Globus pallidus (tissue), 1 donor: ENCODE measurements around the gene CWF19L1.
"Not testable (repeated sequence)": the region's sequence is repeated elsewhere in the genome, so short reads cannot be mapped to it uniquely, and the experiment has no call there.

ENCODE experiments used
- DNase-seq: peaks from one replicate; pipeline ENCODE4 v3.0.0-alpha.2; 2015; ENCODE audit warnings: low spot score

CWF19L1 gene

DNA sequence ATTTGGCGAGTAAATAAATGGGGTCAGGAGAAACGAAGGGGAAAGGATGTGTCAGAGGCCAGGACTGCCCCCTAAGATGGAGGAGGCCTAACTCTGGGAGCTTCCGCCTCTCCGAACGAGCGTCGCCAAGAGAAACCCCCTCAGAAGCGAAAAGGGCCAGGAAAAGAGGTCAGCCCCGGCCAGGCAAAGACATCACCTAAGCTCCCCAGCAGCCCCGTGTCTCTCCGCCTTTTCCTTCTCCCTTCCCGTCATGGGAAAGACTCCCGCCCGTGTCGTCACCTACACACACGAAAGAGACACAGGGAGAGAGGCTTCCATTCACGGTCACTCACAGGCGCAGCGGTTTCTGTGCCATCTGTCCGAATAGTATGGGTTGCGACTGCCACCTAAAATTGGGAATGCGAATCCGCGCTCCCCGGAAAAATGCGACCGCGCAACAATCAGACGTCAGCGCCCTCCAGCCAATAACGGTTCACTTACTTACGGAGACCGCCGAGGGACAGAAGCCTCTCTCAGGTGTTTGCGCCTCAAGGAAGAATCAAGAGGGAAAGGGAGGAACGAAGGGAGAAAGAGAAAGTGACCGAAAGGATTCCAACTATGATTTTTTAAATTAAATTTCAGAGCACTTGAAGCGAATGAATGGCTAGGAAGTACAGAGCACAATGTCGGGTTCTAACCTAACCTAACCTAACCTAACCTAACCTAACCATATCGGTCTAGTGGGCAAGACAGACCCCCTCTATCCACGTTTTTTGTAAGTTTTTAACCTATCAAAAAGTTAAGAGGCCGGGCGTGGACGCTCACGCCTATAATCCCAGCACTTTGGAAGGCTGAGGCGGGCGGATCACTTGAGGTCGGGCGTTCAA lies at the start of gene CWF19L1:
Gene CWF19L1 (minus strand): TSS at position 400 of the 866 bp plus-strand sequence. CDS start 45 bp downstream, at position 355.
- peak; percentile 77 for DNase-seq

DNA sequence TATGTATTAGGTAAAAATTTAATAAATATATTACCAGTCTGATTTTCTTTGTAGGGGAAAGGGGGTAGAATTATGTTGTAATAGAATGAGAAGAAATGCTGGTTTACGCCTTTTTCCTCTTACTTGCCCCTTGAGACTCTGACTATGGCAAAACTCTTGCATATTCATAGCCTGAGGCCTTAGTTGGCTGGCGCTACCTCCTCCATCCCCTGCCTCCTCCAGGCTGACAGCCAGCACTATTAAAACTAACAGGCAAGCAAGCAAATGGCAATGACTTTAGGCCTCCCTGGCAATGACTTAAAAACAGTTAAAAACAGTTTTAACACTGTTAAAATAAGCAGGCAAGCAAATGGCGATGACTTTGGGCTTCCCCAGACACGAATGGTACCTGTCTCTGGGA lies 48.2 kb upstream of the CWF19L1 start:
- DNase-seq, result no peak

DNA sequence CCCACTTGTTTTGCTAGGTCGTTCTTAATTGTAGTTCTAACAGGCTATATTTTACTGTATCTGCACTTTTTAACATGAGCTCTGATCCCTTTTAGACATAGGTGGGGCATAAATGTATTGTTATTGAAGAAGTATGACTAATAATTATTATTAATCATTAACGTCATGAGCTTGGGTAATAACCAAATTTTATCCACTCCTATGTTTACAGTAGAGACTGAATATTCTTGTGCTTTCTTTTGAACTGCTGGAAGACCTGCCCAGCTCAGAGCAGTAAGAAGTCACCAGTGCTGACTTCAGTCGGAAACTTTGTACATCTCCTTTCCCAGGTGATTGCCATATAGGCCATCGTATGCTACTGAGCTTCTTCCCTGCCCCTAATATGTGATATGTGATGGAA lies 43.9 kb upstream of the CWF19L1 start:
- DNase-seq, result no peak

DNA sequence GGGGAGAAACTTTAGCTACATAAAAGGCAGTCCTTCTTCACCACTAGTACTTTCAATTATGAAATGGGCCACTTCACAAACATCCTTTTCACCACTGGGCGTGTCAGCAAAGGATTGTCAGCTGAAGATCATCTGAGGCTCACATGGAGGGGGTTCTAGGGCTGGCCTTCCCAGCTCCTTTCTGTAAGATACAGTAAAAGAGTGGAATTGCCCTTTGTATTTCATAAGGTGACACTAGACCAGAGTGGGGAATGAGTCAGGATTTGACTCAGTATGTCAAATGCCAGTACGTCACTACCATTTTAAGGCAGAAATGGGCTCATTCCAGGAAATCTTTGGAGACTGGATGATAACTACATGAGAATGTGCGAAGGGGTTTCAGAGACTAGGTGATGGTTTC lies 40.2 kb upstream of the CWF19L1 start:
- DNase-seq, result no peak

DNA sequence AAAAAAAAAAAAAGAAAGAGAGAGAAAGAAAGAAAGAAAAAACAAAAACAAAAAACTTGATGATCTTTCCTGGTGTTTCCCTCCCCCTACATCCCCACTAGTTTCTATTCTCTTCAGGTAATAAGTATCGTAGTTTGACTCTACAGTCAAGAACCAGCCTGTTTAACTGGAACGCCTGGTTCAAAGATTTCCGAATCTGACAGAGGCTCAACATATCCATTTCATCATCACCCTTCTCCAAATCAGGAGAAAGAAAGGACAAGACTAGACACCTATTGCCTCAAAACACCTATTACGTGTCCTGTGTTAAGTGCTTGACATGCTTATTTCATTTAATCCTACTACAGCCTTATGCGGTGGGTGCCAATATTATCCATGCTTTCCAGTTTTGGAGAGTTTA lies 39.4 kb upstream of the CWF19L1 start:
- no peak for DNase-seq

DNA sequence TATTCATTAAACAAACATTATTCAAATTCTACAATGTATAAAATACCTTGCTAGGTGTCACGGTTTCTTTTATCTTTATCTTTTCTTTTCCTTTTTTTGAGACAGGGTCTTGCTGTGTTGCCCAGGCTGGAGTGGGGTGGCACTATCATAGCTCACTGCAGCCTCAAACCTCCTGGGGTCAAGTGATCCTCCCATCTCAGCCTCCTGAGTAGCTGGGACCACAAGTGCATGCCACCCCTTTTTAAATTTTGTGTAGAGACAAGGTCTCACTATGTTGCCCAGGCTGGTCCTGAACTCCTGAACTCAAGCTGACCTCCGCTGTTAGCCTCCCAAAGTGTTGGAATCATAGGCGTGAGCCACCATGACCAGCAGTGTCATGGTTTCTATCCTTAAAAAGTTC lies 37.0 kb upstream of the CWF19L1 start:
- no peak for DNase-seq

DNA sequence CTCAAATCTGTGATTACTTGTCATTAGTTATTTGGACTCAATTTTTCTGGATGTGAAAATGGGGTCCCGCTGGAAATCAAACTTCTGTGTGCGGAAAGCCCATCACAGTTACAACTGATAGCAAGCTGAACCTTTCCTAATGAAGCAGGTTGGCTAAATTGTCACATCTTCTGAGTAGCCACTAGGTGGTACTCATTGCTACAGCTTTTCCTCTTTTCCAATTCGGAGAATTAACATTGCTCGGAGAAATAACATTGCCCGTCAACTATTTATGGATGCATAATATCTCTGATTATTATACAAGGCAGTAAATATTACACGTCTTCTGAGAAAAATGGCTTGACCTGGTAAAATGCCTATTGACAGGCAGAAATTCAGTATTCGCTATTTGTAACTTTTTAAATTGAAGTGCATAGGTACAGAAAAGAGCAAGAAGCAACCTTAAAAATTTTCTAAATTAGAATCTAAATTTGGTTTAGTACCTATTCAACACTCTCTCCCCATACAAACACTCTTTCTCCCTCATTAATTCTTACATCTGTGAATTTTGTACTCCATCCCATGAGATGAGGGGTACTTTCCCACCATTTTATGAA lies 36.4 kb upstream of the CWF19L1 start:
- peak; percentile 36 for DNase-seq

DNA sequence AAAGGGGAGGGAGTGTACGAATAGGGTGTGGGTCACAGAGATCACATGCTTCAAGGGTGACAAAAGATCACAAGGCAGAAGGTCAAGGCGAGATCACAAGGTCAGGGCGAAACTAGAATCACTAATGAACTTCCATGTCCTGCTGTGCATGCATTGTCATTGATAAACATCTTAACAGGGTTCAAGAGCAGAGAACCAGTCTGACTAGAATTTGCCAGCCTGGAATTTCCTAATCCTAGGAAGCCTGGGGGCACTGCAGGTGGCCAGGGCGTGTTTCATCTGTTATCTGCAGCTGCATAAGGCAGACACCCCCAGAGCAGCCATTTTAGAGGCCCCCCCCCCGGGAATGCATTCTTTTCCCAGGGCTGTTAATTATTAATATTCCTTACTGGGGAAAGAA lies 33.7 kb upstream of the CWF19L1 start:
- DNase-seq, result not testable (repeated sequence)

DNA sequence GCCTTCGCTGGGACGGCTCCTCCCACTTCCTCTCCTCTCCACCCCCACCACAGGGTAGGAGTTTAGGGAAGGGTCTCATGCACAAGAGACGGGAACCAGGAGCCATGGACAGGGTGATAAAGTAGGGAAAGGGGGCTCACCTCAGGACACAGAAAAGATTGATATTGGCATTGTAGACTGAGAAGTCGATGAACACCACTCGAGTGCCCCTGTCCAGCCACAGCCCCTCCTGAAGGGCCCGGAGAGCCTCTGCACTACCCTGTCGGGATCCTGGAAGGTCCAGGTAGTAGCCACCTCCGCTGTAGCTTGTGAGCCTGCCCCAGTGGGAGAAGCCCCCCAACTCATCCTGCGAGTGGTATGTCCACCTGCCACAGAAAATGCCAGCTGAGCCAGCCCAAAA lies 29.8 kb upstream of the CWF19L1 start:
- no peak for DNase-seq

DNA sequence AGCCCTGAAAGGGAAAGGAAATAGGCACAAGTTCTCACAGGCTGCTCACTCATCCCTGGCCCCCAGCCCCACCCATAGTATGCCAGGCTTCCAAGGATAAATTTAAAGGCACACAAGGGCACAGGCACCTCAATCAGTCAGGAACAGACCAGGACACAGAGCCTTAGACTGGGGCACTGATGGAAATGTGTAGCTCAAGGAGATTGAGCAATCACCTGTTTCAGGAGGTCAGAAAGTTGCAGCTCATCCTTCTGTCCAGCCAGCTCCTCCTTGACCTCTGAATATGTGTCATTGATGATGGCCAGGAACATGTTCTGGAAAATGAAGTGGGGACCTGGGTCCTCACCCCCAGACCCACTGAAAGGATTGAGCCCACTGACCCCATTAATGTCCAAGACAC lies 25.6 kb upstream of the CWF19L1 start:
- no peak for DNase-seq

DNA sequence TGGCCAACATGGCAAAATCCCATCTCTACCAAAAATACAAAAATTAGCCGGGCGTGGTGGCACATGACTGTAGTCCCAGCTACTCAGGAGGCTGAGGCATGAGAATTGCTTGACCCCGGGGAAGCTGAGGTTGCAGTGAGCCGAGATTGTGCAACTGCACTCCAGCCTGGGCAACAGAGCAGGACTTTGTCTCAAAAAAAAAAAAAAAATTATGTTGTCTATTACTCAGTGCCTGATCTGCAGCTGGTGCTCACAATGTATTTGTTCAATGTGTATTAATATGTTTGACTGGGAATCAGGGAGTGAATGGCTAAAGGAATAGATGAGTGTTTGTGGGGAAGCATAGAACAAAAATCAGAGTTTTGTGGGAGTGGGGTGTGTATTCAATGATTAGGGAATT lies 24.9 kb upstream of the CWF19L1 start:
- DNase-seq, result not testable (repeated sequence)

DNA sequence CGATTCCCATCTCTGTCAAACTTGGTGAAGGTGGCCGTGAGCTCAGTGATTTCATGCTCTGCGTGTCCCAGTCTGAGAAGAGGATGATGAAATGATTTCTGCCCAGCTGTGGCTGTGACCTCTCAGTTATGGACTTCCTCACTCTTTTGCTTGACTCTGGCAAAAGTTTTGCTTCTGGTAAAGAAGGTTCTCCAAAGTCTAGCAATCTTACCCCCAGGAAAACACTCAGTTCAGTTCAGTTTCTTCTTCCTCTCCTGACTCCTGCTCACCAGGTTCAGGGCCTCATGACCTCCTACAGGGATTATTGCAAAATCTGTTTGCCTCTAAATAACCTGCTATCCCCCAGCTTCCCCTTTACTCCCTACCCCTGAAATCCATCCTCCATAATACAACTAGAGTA lies 23.9 kb upstream of the CWF19L1 start:
- DNase-seq, result no peak

DNA sequence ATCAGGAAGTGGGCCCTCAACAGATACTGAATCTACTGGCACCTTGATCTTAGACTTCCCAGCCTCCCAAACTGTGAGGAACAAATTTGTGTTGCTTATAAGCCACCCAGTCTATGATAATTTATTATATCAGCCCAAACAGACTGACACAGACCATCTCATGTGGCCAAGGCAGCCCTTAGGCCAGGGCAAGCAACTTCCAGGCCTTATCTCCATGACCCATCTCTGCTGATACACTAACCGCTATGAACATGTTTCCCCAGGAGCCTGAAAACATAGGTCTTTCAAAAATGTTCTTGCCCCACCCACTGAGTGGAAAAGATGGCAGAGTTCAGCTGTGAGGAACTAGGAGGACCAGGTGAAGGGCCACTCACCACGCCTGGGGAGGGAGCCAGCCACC lies 22.2 kb upstream of the CWF19L1 start:
- no peak for DNase-seq

DNA sequence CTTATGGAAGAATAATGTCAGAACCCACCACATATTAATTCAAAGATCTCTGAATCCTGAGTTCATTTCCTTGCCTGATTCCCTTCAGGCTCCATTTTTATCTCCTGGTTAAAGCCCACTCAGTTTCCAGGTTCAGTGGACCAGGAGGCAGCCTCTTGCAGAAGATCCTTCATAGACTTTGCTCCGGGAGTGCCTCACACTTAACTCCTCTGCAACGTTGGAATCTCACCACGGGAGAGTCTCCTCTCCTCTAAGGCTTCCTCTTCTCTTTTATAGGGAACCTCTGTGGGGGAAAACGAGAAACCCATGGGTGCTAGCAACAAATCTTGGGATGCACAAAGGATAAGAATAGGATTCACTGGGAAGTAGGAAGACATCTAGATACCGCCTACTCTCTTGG lies 20.8 kb upstream of the CWF19L1 start:
- no peak for DNase-seq

DNA sequence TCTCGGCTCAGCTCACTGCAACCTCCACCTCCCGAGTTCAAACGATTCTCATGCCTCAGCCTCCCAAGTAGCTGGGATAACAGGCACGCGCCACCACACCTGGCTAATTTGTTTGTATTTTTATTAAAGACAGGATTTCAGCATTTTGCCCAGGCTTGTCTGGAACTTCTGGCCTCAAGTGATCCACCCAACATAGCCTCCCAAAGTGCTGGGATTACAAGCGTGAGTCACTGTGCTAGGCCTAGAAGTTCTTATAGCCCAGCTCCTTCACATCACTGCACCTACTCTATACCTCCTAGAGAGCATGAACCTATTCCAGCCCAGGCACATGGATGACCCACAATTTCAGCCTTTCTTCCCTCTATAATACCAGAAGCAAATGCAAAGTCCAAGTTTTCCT lies 20.3 kb upstream of the CWF19L1 start:
- no peak for DNase-seq

DNA sequence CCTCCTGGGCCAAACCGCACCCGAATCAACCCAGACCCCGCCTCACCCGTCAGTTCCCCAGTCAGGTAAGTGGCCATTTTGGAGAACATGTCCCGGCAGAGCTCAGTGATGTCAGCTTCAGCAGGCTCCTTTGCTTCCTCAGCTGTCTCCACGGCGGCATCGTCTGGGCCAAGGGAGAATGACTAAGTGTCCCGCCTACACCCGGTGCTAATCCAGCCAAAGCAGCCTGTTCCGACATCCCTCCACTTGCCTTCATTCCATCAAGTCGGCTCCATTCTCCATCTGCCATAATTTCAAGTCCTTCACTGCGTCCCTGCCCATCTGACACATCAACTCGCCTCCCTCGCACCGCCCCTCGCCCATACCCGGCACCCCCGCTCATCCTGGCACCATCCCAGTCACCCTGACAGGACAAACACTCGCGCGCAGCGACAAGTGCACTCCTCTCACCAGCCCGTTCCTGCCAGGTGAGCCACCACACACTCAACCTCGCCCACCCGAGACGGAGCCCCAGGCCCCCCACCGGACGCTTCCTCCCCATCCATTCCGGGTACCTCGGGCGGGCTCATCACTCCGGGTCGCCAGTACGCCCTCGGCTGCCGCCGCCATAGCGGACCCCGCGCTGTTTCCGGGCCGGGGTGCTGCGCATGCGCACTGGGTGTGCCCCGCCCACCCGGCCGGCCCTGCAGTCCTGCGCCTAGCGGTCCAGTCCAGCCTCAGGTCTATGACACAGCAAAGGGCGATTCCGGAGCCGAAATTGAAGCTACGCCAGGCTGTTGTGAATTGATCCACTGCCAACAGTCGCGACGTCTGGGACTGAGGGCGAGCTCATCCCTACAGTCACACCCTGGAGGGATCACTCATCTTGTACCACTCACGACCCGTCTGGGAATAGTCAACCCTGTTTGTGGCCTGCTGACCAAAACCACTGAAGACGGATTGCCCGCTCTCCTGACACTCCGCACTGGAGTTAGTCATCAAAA lies 18.9 kb upstream of the CWF19L1 start, which contains the start of gene BLOC1S2:
Gene BLOC1S2 (minus strand): TSS at position 630 of the 983 bp plus-strand sequence. CDS start 21 bp downstream, at position 609.
- peak; percentile 86 for DNase-seq

DNA sequence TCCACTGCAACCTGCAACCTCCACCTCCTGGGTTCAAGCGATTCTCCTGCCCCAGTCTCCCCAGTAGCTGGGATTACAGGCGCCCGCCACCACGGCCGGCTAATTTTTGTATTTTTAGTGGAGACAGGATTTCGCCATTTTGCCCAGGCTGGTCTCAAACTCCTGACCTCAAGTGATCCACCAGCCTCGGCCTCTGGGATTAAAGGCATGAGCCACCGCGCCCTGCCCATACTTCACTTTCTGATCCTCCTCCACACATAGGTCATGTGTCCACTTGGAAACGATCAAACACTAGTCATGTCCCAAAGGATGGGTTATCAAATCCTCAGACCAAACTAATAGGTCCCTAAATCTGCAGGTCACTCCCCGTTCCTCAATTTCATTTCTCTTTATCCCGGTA lies 17.9 kb upstream of the CWF19L1 start:
- not testable (repeated sequence) for DNase-seq

DNA sequence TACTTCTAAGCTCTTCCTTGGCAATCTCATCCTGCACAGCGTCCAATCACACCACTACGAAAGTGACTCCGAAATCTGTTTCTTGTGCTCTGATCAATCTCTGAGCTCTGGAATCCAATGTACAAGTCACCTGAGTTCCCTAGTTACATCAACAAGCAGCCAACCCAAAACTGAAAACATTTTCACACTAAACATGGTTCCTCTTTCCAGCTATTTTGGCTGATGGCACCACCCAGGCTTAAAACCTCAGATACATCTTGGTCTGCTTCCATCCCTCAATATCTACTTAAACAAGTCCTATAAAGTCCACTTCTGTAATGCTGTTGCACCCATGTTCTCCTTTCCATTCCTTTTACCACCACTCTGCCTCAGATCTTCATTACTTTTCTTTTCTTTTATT lies 15.5 kb upstream of the CWF19L1 start:
- no peak for DNase-seq

DNA sequence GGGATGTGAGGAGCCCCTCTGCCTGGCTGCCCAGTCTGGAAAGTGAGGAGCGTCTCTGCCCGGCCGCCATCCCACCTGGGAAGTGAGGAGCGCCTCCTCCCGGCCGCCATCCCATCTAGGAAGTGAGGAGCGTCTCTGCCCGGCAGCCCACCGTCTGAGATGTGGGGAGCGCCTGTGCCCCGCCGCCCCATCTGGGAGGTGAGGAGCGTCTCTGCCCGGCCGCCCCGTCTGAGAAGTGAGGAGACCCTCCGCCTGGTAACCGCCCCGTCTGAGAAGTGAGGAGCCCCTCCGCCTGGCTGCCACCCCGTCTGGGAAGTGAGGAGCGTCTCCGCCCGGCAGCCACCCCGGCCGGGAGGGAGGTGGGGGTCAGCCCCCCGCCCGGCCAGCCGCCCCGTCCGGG lies 9.5 kb upstream of the CWF19L1 start:
- not testable (repeated sequence) for DNase-seq

DNA sequence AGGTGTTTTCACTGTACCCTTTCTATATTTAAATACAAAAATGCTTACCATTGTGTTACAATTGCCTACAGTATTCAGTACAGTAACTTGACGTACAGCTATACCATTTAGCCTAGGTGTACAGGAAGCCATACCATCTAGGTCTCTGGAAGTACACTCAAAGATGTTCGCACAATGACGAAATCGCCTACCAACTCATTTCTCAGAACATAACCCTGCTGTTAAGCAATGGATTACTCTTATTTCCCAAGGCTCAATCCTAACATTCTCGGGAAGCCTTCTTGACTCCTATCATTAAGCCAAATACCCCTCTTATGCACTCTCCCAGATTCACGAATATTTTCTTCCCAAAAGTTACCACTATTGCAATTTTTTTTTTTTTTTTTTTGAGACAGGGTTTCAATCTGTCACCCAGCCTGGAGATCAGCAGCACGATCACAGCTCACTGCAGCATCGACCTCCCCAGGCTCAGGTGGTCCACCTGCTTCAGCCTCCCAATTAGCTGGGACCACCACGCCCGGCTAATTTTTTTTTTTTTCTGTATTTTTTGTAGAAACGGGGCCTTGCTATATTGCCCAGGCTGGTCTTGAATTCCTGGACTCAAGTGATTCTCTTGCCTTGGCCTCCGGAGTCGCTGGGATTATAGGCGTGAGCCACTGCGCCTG lies 1.5 kb downstream of the CWF19L1 start:
- DNase-seq, result no peak

DNA sequence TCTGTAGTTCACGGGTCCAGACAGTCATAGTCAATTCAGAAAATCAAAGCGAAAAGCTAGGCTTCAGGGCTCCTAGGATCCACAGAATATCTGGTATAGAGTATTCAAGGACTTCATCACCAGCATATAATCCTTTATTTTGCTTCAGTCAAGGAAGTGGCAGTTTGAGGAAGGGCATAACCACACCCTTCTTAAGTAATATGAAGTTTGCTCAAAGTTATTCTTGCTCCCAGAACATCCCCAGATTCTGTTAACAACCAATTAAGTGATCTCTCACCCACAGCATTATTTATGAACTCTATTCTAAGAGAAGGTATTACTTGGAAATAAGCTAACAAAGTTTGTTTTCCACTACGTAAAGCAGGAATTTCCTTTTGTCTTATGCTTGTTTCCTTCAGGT lies 13.2 kb downstream of the CWF19L1 start:
- no peak for DNase-seq

DNA sequence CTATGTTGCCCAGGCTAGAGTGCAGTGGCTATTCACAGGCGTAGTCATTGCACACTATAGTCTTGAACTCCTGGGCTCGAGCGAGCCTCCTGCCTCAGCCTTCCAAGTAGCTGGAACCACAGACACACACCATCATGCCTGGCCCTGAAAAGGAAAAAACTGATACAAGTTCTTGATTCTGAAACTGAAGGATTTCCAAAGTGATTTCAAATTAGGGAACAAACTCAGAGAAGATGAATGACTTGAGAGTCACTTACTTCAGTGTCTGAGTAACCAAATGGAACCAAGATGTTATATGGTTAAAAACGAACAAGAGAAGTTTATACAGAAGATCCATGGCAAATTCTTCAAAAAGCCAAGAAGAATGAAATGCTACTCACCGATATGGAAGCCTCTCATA lies 14.4 kb downstream of the CWF19L1 start:
- DNase-seq, result no peak
